ENCODE measurements around the gene KLF9. TPM values are rescaled to one million over a fixed set of nuclear protein-coding genes. Genes with fewer than 3 reads are reported as not detected.

The KLF9 gene
- total and polyA plus RNA-seq, 9 of the 15 experiments (the other 6 are each of a cell fraction or from before 2014, with no cell fraction given), result 3.3 to 11.9 (median 6.9) TPM

DNA sequence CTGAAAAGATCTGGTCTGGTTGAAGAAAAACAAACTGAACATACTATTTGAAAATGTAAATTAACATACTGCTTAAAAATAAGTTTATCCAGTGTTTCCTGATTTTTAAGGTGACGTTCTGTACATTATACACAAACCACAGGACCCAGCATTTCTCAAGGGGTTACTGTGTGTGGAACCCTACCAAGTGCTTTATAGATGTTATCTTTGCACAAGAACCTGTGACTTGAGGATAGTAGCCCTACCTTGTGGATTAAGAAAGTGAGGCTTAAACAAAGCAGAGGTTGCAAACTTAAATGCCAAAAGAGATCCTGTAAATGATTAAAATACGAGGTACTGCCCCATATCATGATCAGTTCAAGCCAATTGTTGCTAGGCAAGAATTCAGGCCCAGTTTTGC lies 4.7 kb downstream of the KLF9 start:
- Histone ChIP-seq H3K36me3 (ENCODE audit: control insufficient read depth, insufficient read depth, low read length) (no peaks in the 10 kb centered on the region), H4K20me1 (replicated peaks; ENCODE audit: control insufficient read depth, insufficient read depth, low read length) (no peaks in the 10 kb centered on the region; the same call in 1 of the 2 replicates), H3K79me2 (ENCODE audit: control insufficient read depth, insufficient read depth, low read length) (peaks cover 82% of the 10 kb centered on the region), H3K27ac (ENCODE audit: extremely low read depth, low read depth, low read length) (no peak overlapping the region), H3K4me1 (replicated peaks in 1 of 2; ENCODE audit: control insufficient read depth in 2 of 2, insufficient read depth in 2 of 2, low read length in 2 of 2) (peaks cover 19 to 38% of the 10 kb centered on the region in 2 experiments; a peak in 4 of 5 replicates), H3K27me3 (ENCODE audit: control insufficient read depth in 2 of 2, insufficient read depth in 2 of 2, low read length in 2 of 2) (no peaks in the 10 kb centered on the region), H3K9me1 (ENCODE audit: control insufficient read depth, insufficient read depth, low read length) (no peaks in the 10 kb centered on the region), H3K4me3 (no peak overlapping the region), H3K4me2 (ENCODE audit: insufficient read depth, low read length) (peak overlapping the region; percentile 95; the same call in 1 of the 2 replicates), H2AFZ (ENCODE audit: low read depth, low read length) (no peak overlapping the region), H3K9ac (ENCODE audit: insufficient read depth in 1 of 2, low read depth in 2 of 2, low read length in 2 of 2) (no peak overlapping the region), H3K9me3 (replicated peaks; ENCODE audit: control insufficient read depth, insufficient read depth, low read depth, low read length) (no peaks in the 10 kb centered on the region)
- ChIA-PET CTCF (ENCODE audit: low intra/inter-chr PET ratio) (no interaction called here), POLR2A (interaction anchor here (1.0 to 5.3 kb wide), 3 partner anchors 10 to 33 kb away, joined by 3 to 38 read pairs (median 18); no protein-coding TSS in a partner anchor)
- BruUV-seq (replicated peaks), result no TSS peak
- no peak for DNase-seq (ENCODE audit: extremely low read depth in 1 of 4, low spot score in 3 of 4)
- FAIRE-seq, result no peak
- WGBS (ENCODE audit: insufficient coverage, low coverage, missing lambda C conversion rate), result 7% methylated on average over 2 of the region's 2 CpGs
- intact Hi-C loops (cut with micrococcal nuclease), result loop anchor here (5.0 kb wide), 1 partner anchor 57 kb away; no protein-coding TSS in a partner anchor
- ATAC-seq, result no peak
- TF ChIP-seq, protein P1, sequence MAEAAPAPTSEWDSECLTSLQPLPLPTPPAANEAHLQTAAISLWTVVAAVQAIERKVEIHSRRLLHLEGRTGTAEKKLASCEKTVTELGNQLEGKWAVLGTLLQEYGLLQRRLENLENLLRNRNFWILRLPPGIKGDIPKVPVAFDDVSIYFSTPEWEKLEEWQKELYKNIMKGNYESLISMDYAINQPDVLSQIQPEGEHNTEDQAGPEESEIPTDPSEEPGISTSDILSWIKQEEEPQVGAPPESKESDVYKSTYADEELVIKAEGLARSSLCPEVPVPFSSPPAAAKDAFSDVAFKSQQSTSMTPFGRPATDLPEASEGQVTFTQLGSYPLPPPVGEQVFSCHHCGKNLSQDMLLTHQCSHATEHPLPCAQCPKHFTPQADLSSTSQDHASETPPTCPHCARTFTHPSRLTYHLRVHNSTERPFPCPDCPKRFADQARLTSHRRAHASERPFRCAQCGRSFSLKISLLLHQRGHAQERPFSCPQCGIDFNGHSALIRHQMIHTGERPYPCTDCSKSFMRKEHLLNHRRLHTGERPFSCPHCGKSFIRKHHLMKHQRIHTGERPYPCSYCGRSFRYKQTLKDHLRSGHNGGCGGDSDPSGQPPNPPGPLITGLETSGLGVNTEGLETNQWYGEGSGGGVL (CRISPR knock-in tag; IDR thresholded peaks at IDR 0.05), result no peak
- TF ChIP-seq MED1 (CRISPR knock-in tag; IDR thresholded peaks at IDR 0.05; ENCODE audit: borderline replicate concordance) (no peak), SRSF1 (IDR thresholded peaks at IDR 0.05; ENCODE audit: low read depth, low read length) (no peak), NFATC3 (IDR thresholded peaks at IDR 0.05) (no peak), ZZZ3 (IDR thresholded peaks at IDR 0.05) (no peak), ZNF354B (CRISPR knock-in tag; IDR thresholded peaks at IDR 0.05) (no peak), CREBBP (IDR thresholded peaks at IDR 0.05; ENCODE audit: low read depth, low read length) (no peak), SREBF1 (IDR thresholded peaks at IDR 0.05; ENCODE audit: borderline replicate concordance, low read depth, low read length) (no peak), PYGO2 (tag; IDR thresholded peaks at IDR 0.05) (no peak), RCOR1 (IDR thresholded peaks at IDR 0.05; ENCODE audit: borderline replicate concordance in 1 of 2, low read depth in 2 of 2, low read length in 2 of 2) (no peak), NCOA2 (IDR thresholded peaks at IDR 0.05; ENCODE audit: partially characterized antibody in 2 of 2) (no peak), MEIS2 (IDR thresholded peaks at IDR 0.05; ENCODE audit: partially characterized antibody) (no peak), ZNF274 (IDR thresholded peaks at IDR 0.05; ENCODE audit: borderline replicate concordance, low read depth, low read length) (no peak)
- TF ChIP-seq, protein P2, sequence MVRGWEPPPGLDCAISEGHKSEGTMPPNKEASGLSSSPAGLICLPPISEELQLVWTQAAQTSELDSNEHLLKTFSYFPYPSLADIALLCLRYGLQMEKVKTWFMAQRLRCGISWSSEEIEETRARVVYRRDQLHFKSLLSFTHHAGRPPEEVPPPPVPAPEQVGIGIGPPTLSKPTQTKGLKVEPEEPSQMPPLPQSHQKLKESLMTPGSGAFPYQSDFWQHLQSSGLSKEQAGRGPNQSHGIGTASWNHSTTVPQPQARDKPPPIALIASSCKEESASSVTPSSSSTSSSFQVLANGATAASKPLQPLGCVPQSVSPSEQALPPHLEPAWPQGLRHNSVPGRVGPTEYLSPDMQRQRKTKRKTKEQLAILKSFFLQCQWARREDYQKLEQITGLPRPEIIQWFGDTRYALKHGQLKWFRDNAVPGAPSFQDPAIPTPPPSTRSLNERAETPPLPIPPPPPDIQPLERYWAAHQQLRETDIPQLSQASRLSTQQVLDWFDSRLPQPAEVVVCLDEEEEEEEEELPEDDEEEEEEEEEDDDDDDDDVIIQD (CRISPR knock-in tag; IDR thresholded peaks at IDR 0.05), result no peak
- TF ChIP-seq, protein P3, sequence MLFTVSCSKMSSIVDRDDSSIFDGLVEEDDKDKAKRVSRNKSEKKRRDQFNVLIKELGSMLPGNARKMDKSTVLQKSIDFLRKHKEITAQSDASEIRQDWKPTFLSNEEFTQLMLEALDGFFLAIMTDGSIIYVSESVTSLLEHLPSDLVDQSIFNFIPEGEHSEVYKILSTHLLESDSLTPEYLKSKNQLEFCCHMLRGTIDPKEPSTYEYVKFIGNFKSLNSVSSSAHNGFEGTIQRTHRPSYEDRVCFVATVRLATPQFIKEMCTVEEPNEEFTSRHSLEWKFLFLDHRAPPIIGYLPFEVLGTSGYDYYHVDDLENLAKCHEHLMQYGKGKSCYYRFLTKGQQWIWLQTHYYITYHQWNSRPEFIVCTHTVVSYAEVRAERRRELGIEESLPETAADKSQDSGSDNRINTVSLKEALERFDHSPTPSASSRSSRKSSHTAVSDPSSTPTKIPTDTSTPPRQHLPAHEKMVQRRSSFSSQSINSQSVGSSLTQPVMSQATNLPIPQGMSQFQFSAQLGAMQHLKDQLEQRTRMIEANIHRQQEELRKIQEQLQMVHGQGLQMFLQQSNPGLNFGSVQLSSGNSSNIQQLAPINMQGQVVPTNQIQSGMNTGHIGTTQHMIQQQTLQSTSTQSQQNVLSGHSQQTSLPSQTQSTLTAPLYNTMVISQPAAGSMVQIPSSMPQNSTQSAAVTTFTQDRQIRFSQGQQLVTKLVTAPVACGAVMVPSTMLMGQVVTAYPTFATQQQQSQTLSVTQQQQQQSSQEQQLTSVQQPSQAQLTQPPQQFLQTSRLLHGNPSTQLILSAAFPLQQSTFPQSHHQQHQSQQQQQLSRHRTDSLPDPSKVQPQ (CRISPR knock-in tag; IDR thresholded peaks at IDR 0.05; ENCODE audit: borderline replicate concordance), result no peak
- TF ChIP-seq, protein P4, sequence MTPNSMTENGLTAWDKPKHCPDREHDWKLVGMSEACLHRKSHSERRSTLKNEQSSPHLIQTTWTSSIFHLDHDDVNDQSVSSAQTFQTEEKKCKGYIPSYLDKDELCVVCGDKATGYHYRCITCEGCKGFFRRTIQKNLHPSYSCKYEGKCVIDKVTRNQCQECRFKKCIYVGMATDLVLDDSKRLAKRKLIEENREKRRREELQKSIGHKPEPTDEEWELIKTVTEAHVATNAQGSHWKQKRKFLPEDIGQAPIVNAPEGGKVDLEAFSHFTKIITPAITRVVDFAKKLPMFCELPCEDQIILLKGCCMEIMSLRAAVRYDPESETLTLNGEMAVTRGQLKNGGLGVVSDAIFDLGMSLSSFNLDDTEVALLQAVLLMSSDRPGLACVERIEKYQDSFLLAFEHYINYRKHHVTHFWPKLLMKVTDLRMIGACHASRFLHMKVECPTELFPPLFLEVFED (CRISPR knock-in tag; conservative IDR thresholded peaks at IDR 0.05), result no peak
- in situ Hi-C loops (cut with MboI), result no loop called here
